ENCODE measurements around the gene UMODL1. TPM values are rescaled to one million over a fixed set of nuclear protein-coding genes. Genes with fewer than 3 reads are reported as not detected.

Gene UMODL1
- total and polyA plus RNA-seq, 8 donors, result 0.02 to 0.06 TPM; not detected in 6

DNA sequence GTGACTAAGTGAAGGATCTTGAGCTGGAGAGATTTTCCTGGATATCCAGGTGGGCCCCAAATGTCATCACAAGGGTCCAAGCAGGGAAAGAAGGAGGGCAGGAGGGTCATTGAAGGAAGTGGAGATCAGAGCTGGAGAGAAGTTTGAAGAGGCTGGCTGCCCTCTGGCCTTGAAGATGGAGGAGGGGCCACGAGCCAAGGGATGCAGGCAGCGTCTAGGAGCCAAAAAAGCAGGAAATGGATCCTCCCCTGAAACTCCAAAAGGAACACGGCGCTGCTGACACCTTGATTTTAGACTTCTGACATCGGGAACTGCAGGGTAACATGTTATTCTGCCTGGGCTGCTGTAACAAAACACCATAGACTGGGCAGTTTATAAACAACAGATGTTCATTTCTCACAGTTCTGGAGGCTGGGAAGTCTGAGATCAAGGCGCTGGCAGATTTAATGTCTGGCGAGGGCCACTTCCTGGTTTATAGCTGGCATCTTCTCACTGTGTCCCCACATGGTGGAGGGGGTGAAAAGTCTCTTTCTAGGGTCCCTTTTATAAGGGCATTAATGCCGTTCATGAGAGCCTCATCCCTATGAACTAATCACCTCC, 32.2 kb upstream of the UMODL1 start:
- ATAC-seq, result peak; percentile 74 to 77 (median 76)
- Histone ChIP-seq H3K4me1 (peaks cover 0 to 13% (median 5%) of the 10 kb centered on the region in 3 donors), H3K36me3 (no peaks in the 10 kb centered on the region), H3K27ac (peak overlapping the region in 3 of 4 donors; percentile 65 to 93 (median 83)), H3K4me3 (no peak overlapping the region), H3K27me3 (no peaks in the 10 kb centered on the region), H3K9me3 (no peaks in the 10 kb centered on the region)
- FAIRE-seq, result no peak
- intact Hi-C loops (cut with DNase I), result no loop called here
- WGBS, 2 donors, result 55 to 64% methylated on average over 8 of the region's 8 CpGs
- DNase-seq, result peak in 4 of 6 donors; percentile 35 to 64 (median 44)
- TF ChIP-seq, protein P1, sequence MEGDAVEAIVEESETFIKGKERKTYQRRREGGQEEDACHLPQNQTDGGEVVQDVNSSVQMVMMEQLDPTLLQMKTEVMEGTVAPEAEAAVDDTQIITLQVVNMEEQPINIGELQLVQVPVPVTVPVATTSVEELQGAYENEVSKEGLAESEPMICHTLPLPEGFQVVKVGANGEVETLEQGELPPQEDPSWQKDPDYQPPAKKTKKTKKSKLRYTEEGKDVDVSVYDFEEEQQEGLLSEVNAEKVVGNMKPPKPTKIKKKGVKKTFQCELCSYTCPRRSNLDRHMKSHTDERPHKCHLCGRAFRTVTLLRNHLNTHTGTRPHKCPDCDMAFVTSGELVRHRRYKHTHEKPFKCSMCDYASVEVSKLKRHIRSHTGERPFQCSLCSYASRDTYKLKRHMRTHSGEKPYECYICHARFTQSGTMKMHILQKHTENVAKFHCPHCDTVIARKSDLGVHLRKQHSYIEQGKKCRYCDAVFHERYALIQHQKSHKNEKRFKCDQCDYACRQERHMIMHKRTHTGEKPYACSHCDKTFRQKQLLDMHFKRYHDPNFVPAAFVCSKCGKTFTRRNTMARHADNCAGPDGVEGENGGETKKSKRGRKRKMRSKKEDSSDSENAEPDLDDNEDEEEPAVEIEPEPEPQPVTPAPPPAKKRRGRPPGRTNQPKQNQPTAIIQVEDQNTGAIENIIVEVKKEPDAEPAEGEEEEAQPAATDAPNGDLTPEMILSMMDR (IDR thresholded peaks at IDR 0.05), result no peak

DNA sequence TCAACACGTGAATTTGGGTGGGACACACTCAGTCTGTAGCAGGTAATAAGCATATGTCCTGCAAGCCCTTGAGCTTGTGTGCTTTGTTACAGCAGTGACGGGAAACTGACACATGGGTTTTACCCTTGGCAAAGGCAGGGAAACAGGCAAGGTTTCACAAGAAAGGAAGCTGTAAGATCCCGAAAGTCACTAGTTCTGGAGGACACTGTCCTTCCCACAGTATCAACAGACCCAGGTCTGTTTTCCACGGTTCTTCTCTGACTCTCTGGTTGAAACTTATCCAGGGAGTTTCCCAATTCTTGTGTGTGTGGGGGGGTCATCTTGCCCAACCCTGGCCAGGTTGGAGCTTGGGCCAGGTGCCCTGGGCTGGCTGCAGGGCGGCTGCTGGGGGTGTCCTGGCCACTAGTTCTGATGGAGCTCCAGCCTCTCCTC, 31.6 kb upstream of the UMODL1 start:
- H3K36me3 ChIP-seq, result no peaks in the 10 kb centered on the region
- peaks cover 0 to 13% (median 5%) of the 10 kb centered on the region in 3 donors for H3K4me1 ChIP-seq
- H3K27ac ChIP-seq, result peak overlapping the region in 3 of 4 donors; percentile 65 to 93 (median 83)
- no peaks in the 10 kb centered on the region for H3K9me3 ChIP-seq
- ATAC-seq, result peak; percentile 42 to 89 (median 83)
- DNase-seq, result peak in 3 of 6 donors; percentile 47 to 64 (median 53)
- TF ChIP-seq, protein P1 (IDR thresholded peaks at IDR 0.05), result no peak
- WGBS, 2 donors, result 26 to 28% methylated on average over 5 of the region's 5 CpGs
- no peak overlapping the region for H3K4me3 ChIP-seq
- no peak for FAIRE-seq
- intact Hi-C loops (cut with DNase I), result no loop called here
- H3K27me3 ChIP-seq, result no peaks in the 10 kb centered on the region

DNA sequence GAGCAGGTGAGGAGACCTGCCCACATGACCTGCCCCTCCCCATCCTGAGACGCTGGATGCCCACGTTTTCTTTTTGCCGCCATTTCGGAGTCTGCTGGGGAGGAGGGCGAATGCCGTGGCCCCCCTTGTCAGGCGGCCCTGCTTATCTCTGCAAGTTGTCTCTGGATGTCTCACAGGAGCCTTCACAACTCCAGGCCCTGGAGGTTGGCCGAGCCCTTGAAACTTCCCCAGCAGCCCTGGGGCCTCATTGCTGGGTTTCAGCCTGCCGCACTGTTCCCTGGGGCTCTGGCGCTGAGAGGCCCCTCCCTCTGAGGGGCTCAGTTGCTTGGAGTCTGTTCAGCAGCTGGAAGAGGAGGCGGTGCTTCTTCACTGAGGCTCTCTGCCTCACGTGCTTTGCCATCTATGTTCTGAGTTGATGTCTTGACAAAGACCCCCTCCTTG, 31.2 kb upstream of the UMODL1 start:
- Histone ChIP-seq H3K27ac (peak overlapping the region in 3 of 4 donors; percentile 65 to 93 (median 83)), H3K4me3 (no peak overlapping the region), H3K4me1 (peaks cover 0 to 13% (median 5%) of the 10 kb centered on the region in 3 donors), H3K9me3 (no peaks in the 10 kb centered on the region), H3K27me3 (no peaks in the 10 kb centered on the region), H3K36me3 (no peaks in the 10 kb centered on the region)
- TF ChIP-seq, protein P1 (IDR thresholded peaks at IDR 0.05), result no peak
- FAIRE-seq, result no peak
- ATAC-seq, result peak; percentile 13 to 22 (median 17)
- intact Hi-C loops (cut with DNase I), result no loop called here
- 60 to 70% methylated on average over 12 of the region's 12 CpGs for WGBS, 2 donors
- peak in 1 of 6 donors; percentile 67 for DNase-seq

DNA sequence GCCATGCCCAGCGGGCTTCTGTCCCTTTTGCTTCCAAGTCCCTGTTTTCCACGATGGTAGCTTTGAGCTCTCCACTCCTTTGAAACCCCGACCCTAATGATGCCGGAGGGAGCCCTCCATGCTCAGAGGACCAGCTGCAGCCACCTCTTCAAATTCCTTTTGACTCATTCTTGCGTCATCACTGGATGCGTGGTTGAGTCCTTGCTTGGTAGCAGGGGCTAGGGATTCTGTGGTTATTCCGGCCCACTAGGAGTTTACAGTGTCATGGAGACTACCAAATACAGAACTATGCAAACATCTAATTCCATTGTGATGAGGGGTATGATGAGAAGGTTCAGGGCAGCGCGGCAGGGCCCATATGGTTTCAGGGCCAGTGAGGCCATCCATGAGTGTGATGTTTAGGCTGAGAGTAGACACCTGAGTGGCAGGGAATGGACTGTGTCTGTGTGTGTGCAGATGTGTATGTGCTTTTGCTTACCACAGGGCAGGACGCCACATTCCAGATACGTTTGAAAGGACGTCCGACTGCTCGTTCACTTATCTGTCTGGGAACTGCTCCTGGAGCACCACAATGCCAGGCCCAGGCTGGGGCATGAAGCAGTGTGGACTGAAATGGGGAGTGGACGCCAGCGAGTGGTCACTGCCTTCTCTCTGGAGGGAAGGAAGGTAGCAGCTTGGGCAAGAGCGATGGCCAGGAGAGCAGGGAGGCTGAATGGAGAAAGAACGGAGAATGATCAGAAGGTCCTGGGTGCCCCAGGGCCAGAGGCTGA, 30.5 kb upstream of the UMODL1 start:
- Histone ChIP-seq H3K4me3 (no peak overlapping the region), H3K27me3 (no peaks in the 10 kb centered on the region), H3K27ac (peak overlapping the region in 3 of 4 donors; percentile 65 to 93 (median 83)), H3K9me3 (no peaks in the 10 kb centered on the region), H3K4me1 (peaks cover 0 to 13% (median 5%) of the 10 kb centered on the region in 3 donors), H3K36me3 (no peaks in the 10 kb centered on the region)
- TF ChIP-seq, protein P1 (IDR thresholded peaks at IDR 0.05), result no peak
- intact Hi-C loops (cut with DNase I), result no loop called here
- FAIRE-seq (no peak), ATAC-seq (peak in 2 of 4 donors; percentile 6 to 11), DNase-seq (peak in 1 of 6 donors; percentile 54)
- 85 to 88% methylated on average over 18 of the region's 18 CpGs for WGBS, 2 donors

Data from pancreas (tissue), 10 donors.